Measurements from ENCODE around the gene ARID1A.

GRCh38 chr1:26695356-26696118 lies at the start of gene ARID1A:
- TF ChIP-seq JUN (IDR thresholded peaks at IDR 0.05) (peak; percentile 56 to 97; a peak in 4 of 5 replicates), CTCF (IDR thresholded peaks at IDR 0.05) (no peak), BHLHE40 (IDR thresholded peaks at IDR 0.05; ENCODE audit: low read depth, low read length) (no peak), POLR2AphosphoS2 (conservative IDR thresholded peaks at IDR 0.05; ENCODE audit: low read length) (no peak), RAD21 (conservative IDR thresholded peaks at IDR 0.05 in 1 of 2, IDR thresholded peaks at IDR 0.05 in 1 of 2) (peak in 1 of 2 experiments; percentile 22; a peak in 1 of 5 replicates)
